ENCODE measurements around the gene SMYD2. TPM values are rescaled to one million over a fixed set of nuclear protein-coding genes. Genes with fewer than 3 reads are reported as not detected.

The SMYD2 gene
- total and polyA plus RNA-seq, 2 donors (not counting 3 experiments of a cell fraction or from before 2014, with no cell fraction given): 8.0 to 20.9 TPM

GRCh38 chr1:214360116-214360515 is 79.2 kb downstream of the SMYD2 start:
- FAIRE-seq: no peak
- dilution Hi-C loops (cut with MboI; ENCODE audit: extremely low pct_ligation_motif_present, low sequenced_read_pairs) (no loop called here), intact Hi-C loops (cut with micrococcal nuclease) (no loop called here)
- no peak overlapping the region for H3K4me3 ChIP-seq (replicated peaks in 1 of 3; ENCODE audit: insufficient read depth in 1 of 3, low read depth in 1 of 3, low read length in 3 of 3)
- H3K27me3 ChIP-seq (ENCODE audit: control insufficient read depth in 2 of 2, insufficient read depth in 2 of 2, low read length in 2 of 2): no peaks in the 10 kb centered on the region
- DNase-seq (ENCODE audit: low read depth, low spot score): no peak
- peaks cover 8% of the 10 kb centered on the region for H3K4me1 ChIP-seq (ENCODE audit: control insufficient read depth, extremely low read depth, insufficient read depth, low read length)
- no peaks in the 10 kb centered on the region for H3K9me1 ChIP-seq (replicated peaks; ENCODE audit: control insufficient read depth, extremely low read depth, insufficient read depth, low read length)
- H3K36me3 ChIP-seq (ENCODE audit: control insufficient read depth in 2 of 2, extremely low read depth in 1 of 2, insufficient read depth in 2 of 2, low read length in 2 of 2): peaks cover 21 to 25% of the 10 kb centered on the region in 2 experiments
- H3K79me2 ChIP-seq (ENCODE audit: control insufficient read depth, insufficient read depth, low read length): no peaks in the 10 kb centered on the region
- POLR2A ChIA-PET: no interaction called here
- H2AFZ ChIP-seq (ENCODE audit: low read depth, low read length): no peak overlapping the region
- no peak overlapping the region for H3K4me2 ChIP-seq (ENCODE audit: insufficient read depth, low read length)
- BruUV-seq (replicated peaks): no TSS peak
- no peaks in the 10 kb centered on the region for H3K9me3 ChIP-seq (replicated peaks; ENCODE audit: control insufficient read depth, insufficient read depth, low read length)
- TF ChIP-seq GATA2 (IDR thresholded peaks at IDR 0.05; ENCODE audit: insufficient read depth, insufficient read length, low read depth, low read length): no peak
- TF ChIP-seq, protein P1, sequence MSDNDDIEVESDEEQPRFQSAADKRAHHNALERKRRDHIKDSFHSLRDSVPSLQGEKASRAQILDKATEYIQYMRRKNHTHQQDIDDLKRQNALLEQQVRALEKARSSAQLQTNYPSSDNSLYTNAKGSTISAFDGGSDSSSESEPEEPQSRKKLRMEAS (IDR thresholded peaks at IDR 0.05; ENCODE audit: insufficient read depth, insufficient read length): no peak
- TF ChIP-seq JUN (IDR thresholded peaks at IDR 0.05; ENCODE audit: borderline replicate concordance, insufficient read depth, insufficient read length, low read depth): no peak
- TF ChIP-seq FOS (IDR thresholded peaks at IDR 0.05; ENCODE audit: borderline replicate concordance, insufficient read depth, low read length): no peak
- TF ChIP-seq EZH2 (IDR thresholded peaks at IDR 0.05; ENCODE audit: borderline replicate concordance, low read depth, low read length, severe bottlenecking): no peak
- no peak for TF ChIP-seq POLR2AphosphoS5 (IDR thresholded peaks at IDR 0.05; ENCODE audit: insufficient read depth, low read depth, low read length)
- no peak for TF ChIP-seq POLR2A (IDR thresholded peaks at IDR 0.05; ENCODE audit: low read depth, low read length)
- TF ChIP-seq CTCF (IDR thresholded peaks at IDR 0.05; ENCODE audit: extremely low read depth in 1 of 2, insufficient read depth in 1 of 2, low read depth in 1 of 2, low read length in 2 of 2): no peak
- TF ChIP-seq MYC (IDR thresholded peaks at IDR 0.05; ENCODE audit: low read depth, low read length): no peak
- H3K9ac ChIP-seq (replicated peaks; ENCODE audit: extremely low read depth, insufficient read depth, low read length): no peak overlapping the region
- CTCF ChIA-PET: no interaction called here
- H4K20me1 ChIP-seq (replicated peaks; ENCODE audit: control insufficient read depth, extremely low read depth, insufficient read depth, low read length): no peaks in the 10 kb centered on the region
- no peak overlapping the region for H3K27ac ChIP-seq (ENCODE audit: insufficient read depth, low read depth, low read length)
